Measurements from ENCODE around the gene SLC43A1. TPM values are rescaled to one million over a fixed set of nuclear protein-coding genes. Genes with fewer than 3 reads are reported as not detected.
"Not testable (repeated sequence)": the region's sequence is repeated elsewhere in the genome, so short reads cannot be mapped to it uniquely, and the experiment has no call there.

The SLC43A1 gene
- total RNA-seq, 1 donor from 2014 or later: 25.4 TPM

DNA sequence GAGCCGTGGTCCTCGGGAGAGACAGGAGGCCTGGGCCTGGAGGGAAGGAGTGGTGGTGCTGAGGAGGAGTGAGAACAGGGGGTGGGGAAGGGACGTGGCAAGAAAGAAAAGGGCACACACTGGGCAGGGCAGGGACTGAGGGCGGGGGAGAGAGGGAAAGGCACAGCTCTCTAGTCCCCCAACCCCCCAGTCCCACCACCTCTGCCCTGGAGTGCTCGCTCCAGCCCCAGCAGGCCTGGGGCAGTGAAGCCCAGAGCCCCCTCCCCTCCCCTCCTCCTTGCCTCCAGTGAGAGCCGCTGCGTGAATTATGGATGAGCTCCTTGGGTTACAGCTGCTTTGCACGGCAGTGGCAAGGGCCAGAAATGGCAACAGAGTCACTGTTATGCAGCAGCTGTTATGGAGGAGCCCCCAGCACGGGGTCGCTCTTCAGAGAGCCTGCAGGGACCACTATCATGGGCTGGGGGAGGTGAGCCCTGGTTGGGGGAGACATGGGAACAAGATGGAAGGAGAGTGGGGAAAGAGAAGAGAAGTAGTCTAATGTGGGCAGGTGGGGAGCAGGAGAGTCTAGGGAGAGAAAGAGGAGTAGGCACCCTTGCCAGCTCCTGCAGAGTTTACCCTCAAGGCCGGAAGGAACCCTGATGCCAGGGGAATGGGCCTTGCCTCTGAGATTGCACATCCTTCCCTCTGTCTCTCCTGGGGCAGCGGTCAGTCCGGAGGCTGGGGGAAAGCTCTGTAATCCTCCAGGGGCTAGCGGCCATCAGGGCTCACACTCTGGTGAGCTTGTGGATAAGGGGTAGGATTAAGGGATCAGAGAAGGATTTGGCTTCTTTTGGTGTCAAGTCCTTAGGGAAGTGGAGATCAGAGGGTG is 51.6 kb downstream of the SLC43A1 start:
- intact Hi-C loops (cut with micrococcal nuclease): no loop called here

DNA sequence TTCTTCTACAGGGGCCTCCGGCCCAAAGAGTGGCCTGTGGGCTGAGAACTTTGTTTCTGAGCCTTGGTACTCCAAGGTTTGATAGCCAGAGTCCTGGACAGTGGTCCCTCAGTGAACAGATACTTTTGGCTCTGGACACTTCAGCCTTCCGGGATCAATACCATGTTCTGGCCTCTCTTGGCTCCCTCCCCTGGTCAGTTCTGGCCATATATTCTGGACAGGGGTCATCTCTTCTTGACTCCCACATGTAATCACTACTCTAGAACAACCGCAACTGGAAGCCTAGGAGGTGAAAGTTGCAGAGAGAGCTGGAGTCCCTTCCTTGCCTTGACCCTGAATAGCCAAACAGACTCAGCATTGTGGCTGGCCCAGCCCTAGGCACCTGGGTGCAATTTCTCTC is 52.9 kb downstream of the SLC43A1 start:
- intact Hi-C loops (cut with micrococcal nuclease): no loop called here

DNA sequence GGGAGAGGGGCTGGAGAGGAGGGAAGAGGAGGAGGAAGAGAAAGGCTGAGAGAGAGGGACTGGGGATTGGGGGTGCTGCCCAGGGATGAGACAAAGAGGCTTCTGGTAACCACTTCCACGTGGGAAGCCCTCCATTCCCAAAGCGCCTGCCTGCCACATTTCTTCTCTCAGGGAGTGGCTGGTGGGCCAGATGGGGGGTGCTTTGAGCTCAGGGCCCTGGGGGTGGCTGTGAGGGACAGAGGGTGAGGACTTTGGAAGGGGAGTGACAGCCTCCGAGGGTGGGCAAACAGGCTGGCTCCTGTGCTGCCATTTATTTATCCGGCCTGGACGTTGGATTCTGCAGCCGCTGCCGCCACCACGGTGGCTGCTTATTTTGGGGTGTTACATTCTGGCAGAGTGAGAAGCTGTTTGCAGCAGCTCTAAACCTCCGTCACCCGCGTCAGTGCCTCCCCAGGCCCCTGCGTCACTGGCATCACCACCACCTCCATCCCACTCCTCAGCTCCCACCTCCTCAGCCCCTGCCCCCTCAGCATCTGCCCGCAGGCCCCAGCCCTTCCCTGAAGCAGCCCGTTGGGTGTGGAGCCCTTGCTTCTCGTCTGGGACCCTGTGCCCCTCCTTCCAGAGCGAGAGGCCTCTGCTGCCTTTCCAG is 53.5 kb downstream of the SLC43A1 start:
- intact Hi-C loops (cut with micrococcal nuclease): no loop called here

DNA sequence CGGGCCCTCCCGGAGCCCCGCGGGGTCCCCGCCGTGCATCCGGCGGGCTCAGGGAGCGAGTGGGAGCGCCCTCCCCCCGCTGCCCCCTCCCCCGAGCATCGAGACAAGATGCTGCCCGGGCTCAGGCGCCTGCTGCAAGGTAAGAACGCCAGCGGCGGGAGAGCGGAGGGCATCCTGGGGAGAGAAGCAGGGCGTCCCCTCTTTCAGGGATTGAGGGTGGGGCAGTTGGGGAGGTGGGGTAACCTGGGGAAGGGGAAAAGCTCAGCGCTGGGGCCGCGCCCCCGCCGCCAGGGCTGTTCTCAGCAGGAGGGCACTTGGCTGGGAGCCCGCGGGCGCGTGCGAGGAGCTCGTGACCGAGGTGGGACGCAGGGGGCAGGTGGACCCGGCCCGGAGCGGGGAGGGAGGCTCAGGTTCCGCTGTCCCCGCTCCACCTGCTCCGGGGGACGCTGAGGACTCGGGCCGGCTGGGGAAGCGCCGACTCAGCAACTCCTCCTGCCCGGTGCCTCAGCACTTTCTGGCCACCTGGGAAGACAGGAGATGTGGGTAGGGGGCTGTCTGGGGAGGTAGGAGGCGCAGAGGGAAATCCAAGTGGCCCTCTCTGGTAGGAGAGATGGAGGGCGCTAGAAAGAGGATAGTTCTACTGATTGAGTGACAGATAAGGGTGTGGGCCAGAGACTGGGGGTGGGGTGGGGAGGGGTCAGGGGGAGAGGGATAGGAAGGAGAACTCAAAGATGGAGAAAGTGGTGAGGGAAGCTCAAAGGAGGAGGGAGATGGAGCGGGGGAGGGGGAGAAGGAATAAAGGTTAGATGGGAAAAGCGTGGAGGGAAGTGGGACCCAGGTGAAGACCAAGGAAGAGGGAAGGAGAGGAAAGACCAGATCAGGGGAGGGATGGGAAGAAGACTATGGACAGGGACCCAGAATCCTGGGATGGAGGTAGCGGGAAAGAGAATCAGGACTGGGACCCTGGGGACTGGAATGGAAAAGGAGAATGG is 54.4 kb downstream of the SLC43A1 start:
- intact Hi-C loops (cut with micrococcal nuclease): no loop called here

- intact Hi-C loops (cut with micrococcal nuclease): no loop called here
Measured at GRCh38 chr11:57460022-57460757, 55.3 kb downstream of the SLC43A1 start, which contains the start of gene RTN4RL2. RTN4RL2 (plus strand) TSS chr11:57460528; CDS start chr11:57460866, 338 bp downstream.

DNA sequence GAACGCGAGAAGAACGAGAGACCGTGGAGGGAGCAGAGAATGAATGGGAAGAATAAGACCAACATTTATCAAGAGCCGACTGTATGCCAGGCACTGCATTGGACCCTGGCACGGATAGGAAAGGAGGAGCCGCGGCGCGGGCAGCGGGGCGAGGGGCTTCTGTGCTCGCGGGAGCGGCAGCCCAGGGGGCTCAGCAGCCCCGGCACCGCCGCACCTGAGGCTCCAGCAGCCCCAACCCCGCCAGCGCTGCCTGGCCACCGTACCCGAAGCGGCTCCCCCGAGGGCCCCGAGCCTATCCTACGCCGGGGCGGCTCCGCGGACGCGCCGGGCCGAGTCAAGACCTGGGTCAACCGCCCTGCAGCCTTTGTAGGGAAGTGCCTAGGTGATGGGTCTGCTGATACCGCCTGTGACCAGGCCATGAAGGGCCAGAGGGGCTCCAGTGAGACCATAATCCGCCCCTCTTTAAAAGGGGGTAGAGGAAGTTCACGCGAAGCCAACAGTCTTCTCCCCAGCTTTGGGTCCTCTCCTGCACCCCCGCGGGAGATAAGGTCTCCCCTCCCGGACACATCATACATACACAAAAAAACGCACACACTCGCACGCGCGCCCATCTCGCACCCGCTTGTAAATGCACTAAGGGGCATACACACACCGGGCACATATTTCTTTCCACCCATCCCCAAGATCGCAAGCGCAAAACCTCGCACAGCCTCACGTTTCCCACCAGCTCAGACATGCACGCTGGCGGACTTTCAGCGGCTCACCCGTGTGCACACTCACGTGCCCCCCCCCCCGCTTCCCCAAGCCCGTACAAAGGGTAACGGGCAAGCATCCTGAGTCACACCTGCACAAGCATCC is 56.1 kb downstream of the SLC43A1 start:
- intact Hi-C loops (cut with micrococcal nuclease): loop anchor here (1.0 to 5.0 kb wide), 5 partner anchors 32 to 185 kb away; partner anchors contain the start of genes SLC43A3 and UBE2L6

GRCh38 chr11:57458410-57459163 is 56.9 kb downstream of the SLC43A1 start:
- intact Hi-C loops (cut with micrococcal nuclease): loop anchor here (1.0 to 5.0 kb wide), 5 partner anchors 31 to 186 kb away; partner anchors contain the start of genes SLC43A3 and UBE2L6

- intact Hi-C loops (cut with micrococcal nuclease): loop anchor here (2.0 to 5.0 kb wide), 4 partner anchors 54 to 187 kb away; partner anchors contain the start of gene UBE2L6
Measured at GRCh38 chr11:57458060-57458409, 57.5 kb downstream of the SLC43A1 start.

DNA sequence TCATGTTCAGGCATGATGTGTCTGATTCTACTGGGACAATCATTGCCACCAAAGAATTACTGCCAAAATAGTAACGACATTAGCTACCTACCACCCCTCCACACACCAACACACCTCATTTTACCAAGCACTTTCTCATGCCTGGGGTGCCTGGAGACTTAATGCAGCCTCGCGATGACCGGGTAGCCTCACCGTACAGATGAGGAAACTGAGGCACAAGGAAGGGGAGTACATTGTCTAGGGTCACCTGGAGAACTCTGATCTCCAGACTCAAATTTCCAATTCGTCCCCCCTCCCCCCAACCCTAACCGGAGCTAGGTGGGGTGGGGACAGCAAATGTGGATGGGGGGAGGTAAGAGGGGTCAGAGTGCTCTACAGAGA is 57.9 kb downstream of the SLC43A1 start:
- intact Hi-C loops (cut with micrococcal nuclease): loop anchor here (1.0 to 5.0 kb wide), 6 partner anchors 23 to 187 kb away; partner anchors contain the start of gene UBE2L6

GRCh38 chr11:57456960-57457642 is 58.4 kb downstream of the SLC43A1 start:
- intact Hi-C loops (cut with micrococcal nuclease): loop anchor here (1.0 to 5.0 kb wide), 4 partner anchors 23 to 110 kb away; no protein-coding TSS in a partner anchor

DNA sequence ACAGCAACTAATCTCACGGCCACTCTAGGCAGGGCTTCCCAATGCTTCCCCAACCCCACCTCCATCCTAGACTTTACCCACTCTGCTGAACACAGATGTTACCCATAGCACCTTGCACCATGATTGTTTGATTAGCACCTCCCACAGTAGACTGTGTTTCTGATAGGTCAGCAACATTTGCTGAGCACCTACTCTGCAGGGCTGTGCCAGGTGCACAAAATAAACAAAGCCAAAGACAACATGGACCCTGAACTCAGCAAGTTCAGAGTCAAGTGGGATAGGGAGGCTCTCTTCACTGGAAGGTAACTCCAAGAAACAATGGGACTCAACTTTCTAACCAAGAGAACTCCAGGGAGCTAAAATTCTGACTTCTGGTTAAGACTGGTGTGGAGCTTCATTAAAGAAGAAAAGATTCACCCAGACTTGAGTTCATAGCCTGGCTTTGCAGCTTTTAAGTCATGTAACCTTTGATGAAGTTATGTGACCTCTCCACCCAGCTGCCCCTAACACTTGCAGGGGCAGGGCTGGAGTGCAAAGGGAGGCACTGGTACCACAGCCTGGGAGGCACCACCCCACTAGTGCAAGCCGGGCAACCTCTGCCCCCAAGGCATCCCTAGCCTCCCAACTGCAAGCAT is 61.8 kb downstream of the SLC43A1 start:
- intact Hi-C loops (cut with micrococcal nuclease): no loop called here

DNA sequence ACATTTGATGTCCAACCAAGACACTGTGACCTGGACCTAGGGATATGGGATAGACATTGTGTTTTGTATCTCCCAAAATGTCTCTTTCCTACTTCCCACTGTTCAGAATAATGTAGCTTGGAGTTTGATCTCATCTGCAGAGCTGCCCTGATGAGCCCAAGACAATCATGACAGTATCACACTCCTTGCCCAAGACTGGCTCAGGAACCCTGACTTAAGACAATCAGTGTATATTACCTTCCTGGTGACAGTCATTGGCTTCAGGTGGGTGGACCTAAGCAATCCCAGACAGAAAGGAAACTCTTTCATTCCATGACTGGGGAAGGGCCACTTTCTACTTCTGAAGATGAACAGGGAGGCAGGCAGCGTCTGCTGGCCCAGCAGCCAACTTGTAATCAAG is 69.4 kb downstream of the SLC43A1 start:
- intact Hi-C loops (cut with micrococcal nuclease): no loop called here

DNA sequence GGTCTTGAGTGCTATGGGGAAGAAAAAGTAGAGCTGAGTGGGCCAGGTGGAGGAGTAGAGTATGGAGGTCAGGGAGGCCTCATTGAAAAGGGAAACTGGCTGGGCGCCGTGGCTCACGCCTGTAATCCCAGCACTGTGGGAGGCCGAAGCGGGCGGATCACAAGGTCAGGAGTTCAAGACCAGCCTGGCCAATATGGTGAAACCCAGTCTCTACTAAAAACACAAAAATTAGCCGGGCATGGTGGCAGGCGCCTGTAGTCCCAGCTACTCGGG is 70.4 kb downstream of the SLC43A1 start:
- intact Hi-C loops (cut with micrococcal nuclease): not testable (repeated sequence)

GRCh38 chr11:57444362-57445121 is 71.0 kb downstream of the SLC43A1 start:
- intact Hi-C loops (cut with micrococcal nuclease): no loop called here

DNA sequence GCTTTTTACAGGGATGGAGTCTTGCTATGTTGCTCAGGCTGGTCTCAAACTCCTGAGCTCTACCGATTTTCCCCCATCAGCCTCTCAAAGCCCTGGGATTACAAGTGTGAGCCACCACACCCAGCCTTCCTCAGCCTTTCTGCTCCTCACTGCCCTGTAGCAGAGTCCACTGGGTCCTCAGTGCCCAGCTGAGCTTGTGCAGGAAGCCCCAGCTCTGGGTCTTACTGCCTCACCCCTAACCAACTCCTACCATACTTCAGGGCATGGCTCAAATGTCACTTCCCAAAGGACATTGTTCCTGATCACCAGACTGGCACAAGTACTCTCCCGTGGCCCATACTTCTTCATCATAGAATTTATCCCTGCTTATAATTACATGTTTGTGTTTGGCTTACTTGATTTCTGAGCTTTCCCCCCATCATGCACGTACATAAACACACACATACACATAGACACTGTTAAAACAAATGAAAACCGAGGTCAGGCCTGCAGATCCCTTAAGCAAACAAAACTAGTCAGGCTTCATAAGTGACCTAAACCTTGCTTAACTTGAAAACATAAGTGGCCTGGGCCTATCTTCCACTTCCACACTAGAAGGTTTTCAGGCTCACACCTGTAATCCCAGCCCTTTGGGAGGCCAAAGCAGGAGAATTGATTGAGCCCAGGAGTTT is 74.6 kb downstream of the SLC43A1 start:
- intact Hi-C loops (cut with micrococcal nuclease): no loop called here

- intact Hi-C loops (cut with micrococcal nuclease): no loop called here
Measured at GRCh38 chr11:57439786-57440185, 75.7 kb downstream of the SLC43A1 start.
